GM19397 (cell line): ENCODE measurements around the gene FOXL3.

Experiments used
- ATAC-seq: cut with Tn5 transposase; IDR thresholded peaks from one replicate; pipeline ENCODE4 v1.9.1; 2021; ENCODE audit warnings: mild to moderate bottlenecking, moderate library complexity; ENCODE audit not compliant: unreplicated experiment

The FOXL3 gene

GRCh38 chr7:318878-319661 lies 29.1 kb downstream of the FOXL3 start:
- ATAC-seq, result no peak

- no peak for ATAC-seq
Measured at GRCh38 chr7:320297-320696, 30.3 kb downstream of the FOXL3 start.

- peak; percentile 78 for ATAC-seq
Measured at GRCh38 chr7:322111-322671, 32.2 kb downstream of the FOXL3 start.

GRCh38 chr7:322708-323111 lies 32.7 kb downstream of the FOXL3 start:
- ATAC-seq, result no peak

- ATAC-seq, result no peak
Measured at GRCh38 chr7:323410-323809, 33.4 kb downstream of the FOXL3 start.

GRCh38 chr7:324011-324410 lies 34.0 kb downstream of the FOXL3 start:
- ATAC-seq, result no peak

- no peak for ATAC-seq
Measured at GRCh38 chr7:325051-325798, 35.3 kb downstream of the FOXL3 start.

GRCh38 chr7:325811-326210 lies 35.8 kb downstream of the FOXL3 start:
- ATAC-seq, result no peak

GRCh38 chr7:326273-326672 lies 36.3 kb downstream of the FOXL3 start:
- no peak for ATAC-seq

GRCh38 chr7:326809-327232 lies 36.9 kb downstream of the FOXL3 start:
- no peak for ATAC-seq

GRCh38 chr7:327233-327931 lies 37.4 kb downstream of the FOXL3 start:
- ATAC-seq, result no peak

- ATAC-seq, result no peak
Measured at GRCh38 chr7:327991-328702, 38.2 kb downstream of the FOXL3 start.

GRCh38 chr7:329691-330281 lies 39.8 kb downstream of the FOXL3 start:
- no peak for ATAC-seq

GRCh38 chr7:330511-331230 lies 40.7 kb downstream of the FOXL3 start:
- ATAC-seq, result no peak

GRCh38 chr7:332020-332517 lies 42.1 kb downstream of the FOXL3 start:
- no peak for ATAC-seq

- no peak for ATAC-seq
Measured at GRCh38 chr7:332646-333392, 42.8 kb downstream of the FOXL3 start.

- ATAC-seq, result no peak
Measured at GRCh38 chr7:333393-333764, 43.4 kb downstream of the FOXL3 start.

- ATAC-seq, result no peak
Measured at GRCh38 chr7:334618-335357, 44.8 kb downstream of the FOXL3 start.
